ENCODE data around the gene TEC. TPM values are rescaled to one million over a fixed set of nuclear protein-coding genes. Genes with fewer than 3 reads are reported as not detected.
A peak's percentile ranks its signal among the peaks of the same experiment; 100 is the strongest.

Gene TEC
- total and polyA plus RNA-seq, 9 of the 15 experiments (the other 6 are each of a cell fraction or from before 2014, with no cell fraction given) = 5.3 to 14.7 (median 8.8) TPM

- TF ChIP-seq, protein P1, sequence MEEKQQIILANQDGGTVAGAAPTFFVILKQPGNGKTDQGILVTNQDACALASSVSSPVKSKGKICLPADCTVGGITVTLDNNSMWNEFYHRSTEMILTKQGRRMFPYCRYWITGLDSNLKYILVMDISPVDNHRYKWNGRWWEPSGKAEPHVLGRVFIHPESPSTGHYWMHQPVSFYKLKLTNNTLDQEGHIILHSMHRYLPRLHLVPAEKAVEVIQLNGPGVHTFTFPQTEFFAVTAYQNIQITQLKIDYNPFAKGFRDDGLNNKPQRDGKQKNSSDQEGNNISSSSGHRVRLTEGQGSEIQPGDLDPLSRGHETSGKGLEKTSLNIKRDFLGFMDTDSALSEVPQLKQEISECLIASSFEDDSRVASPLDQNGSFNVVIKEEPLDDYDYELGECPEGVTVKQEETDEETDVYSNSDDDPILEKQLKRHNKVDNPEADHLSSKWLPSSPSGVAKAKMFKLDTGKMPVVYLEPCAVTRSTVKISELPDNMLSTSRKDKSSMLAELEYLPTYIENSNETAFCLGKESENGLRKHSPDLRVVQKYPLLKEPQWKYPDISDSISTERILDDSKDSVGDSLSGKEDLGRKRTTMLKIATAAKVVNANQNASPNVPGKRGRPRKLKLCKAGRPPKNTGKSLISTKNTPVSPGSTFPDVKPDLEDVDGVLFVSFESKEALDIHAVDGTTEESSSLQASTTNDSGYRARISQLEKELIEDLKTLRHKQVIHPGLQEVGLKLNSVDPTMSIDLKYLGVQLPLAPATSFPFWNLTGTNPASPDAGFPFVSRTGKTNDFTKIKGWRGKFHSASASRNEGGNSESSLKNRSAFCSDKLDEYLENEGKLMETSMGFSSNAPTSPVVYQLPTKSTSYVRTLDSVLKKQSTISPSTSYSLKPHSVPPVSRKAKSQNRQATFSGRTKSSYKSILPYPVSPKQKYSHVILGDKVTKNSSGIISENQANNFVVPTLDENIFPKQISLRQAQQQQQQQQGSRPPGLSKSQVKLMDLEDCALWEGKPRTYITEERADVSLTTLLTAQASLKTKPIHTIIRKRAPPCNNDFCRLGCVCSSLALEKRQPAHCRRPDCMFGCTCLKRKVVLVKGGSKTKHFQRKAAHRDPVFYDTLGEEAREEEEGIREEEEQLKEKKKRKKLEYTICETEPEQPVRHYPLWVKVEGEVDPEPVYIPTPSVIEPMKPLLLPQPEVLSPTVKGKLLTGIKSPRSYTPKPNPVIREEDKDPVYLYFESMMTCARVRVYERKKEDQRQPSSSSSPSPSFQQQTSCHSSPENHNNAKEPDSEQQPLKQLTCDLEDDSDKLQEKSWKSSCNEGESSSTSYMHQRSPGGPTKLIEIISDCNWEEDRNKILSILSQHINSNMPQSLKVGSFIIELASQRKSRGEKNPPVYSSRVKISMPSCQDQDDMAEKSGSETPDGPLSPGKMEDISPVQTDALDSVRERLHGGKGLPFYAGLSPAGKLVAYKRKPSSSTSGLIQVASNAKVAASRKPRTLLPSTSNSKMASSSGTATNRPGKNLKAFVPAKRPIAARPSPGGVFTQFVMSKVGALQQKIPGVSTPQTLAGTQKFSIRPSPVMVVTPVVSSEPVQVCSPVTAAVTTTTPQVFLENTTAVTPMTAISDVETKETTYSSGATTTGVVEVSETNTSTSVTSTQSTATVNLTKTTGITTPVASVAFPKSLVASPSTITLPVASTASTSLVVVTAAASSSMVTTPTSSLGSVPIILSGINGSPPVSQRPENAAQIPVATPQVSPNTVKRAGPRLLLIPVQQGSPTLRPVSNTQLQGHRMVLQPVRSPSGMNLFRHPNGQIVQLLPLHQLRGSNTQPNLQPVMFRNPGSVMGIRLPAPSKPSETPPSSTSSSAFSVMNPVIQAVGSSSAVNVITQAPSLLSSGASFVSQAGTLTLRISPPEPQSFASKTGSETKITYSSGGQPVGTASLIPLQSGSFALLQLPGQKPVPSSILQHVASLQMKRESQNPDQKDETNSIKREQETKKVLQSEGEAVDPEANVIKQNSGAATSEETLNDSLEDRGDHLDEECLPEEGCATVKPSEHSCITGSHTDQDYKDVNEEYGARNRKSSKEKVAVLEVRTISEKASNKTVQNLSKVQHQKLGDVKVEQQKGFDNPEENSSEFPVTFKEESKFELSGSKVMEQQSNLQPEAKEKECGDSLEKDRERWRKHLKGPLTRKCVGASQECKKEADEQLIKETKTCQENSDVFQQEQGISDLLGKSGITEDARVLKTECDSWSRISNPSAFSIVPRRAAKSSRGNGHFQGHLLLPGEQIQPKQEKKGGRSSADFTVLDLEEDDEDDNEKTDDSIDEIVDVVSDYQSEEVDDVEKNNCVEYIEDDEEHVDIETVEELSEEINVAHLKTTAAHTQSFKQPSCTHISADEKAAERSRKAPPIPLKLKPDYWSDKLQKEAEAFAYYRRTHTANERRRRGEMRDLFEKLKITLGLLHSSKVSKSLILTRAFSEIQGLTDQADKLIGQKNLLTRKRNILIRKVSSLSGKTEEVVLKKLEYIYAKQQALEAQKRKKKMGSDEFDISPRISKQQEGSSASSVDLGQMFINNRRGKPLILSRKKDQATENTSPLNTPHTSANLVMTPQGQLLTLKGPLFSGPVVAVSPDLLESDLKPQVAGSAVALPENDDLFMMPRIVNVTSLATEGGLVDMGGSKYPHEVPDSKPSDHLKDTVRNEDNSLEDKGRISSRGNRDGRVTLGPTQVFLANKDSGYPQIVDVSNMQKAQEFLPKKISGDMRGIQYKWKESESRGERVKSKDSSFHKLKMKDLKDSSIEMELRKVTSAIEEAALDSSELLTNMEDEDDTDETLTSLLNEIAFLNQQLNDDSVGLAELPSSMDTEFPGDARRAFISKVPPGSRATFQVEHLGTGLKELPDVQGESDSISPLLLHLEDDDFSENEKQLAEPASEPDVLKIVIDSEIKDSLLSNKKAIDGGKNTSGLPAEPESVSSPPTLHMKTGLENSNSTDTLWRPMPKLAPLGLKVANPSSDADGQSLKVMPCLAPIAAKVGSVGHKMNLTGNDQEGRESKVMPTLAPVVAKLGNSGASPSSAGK (IDR thresholded peaks at IDR 0.05) = peak; percentile 47
- no peak for TF ChIP-seq ZNF584 (CRISPR knock-in tag; IDR thresholded peaks at IDR 0.05; ENCODE audit: low read depth)
- TF ChIP-seq UBTF (IDR thresholded peaks at IDR 0.05; ENCODE audit: borderline replicate concordance in 1 of 2, low read depth in 2 of 2, low read length in 2 of 2) = no peak
- TF ChIP-seq ZKSCAN1 (IDR thresholded peaks at IDR 0.05; ENCODE audit: low read depth, low read length) = no peak
- TF ChIP-seq SLC30A9 (CRISPR knock-in tag; IDR thresholded peaks at IDR 0.05) = no peak
- TF ChIP-seq MED1 (CRISPR knock-in tag; IDR thresholded peaks at IDR 0.05; ENCODE audit: borderline replicate concordance) = no peak
- no peak for TF ChIP-seq BRCA1 (IDR thresholded peaks at IDR 0.05)
- TF ChIP-seq BRCA1 (CRISPR knock-in tag; IDR thresholded peaks at IDR 0.05) = no peak
- no peak for TF ChIP-seq TCF7L2 (IDR thresholded peaks at IDR 0.05; ENCODE audit: low read depth, low read length)
- TF ChIP-seq, protein P2, sequence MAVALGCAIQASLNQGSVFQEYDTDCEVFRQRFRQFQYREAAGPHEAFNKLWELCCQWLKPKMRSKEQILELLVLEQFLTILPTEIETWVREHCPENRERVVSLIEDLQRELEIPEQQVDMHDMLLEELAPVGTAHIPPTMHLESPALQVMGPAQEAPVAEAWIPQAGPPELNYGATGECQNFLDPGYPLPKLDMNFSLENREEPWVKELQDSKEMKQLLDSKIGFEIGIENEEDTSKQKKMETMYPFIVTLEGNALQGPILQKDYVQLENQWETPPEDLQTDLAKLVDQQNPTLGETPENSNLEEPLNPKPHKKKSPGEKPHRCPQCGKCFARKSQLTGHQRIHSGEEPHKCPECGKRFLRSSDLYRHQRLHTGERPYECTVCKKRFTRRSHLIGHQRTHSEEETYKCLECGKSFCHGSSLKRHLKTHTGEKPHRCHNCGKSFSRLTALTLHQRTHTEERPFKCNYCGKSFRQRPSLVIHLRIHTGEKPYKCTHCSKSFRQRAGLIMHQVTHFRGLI (CRISPR knock-in tag; IDR thresholded peaks at IDR 0.05) = no peak
- no peak for TF ChIP-seq LARP7 (IDR thresholded peaks at IDR 0.05)
- no peak for TF ChIP-seq CHD4 (IDR thresholded peaks at IDR 0.05; ENCODE audit: insufficient read depth, insufficient replicate concordance, low read depth, low read length, poor library complexity, severe bottlenecking)
- TF ChIP-seq IRF2 (CRISPR knock-in tag; IDR thresholded peaks at IDR 0.05) = no peak
- TF ChIP-seq PHF21A (IDR thresholded peaks at IDR 0.05; ENCODE audit: borderline replicate concordance, low read depth) = no peak
These were observed 26.2 kb downstream of the TEC start (continued) for GRCh38 chr4:48243429-48243828.

Measured in K562 (cell line).